Posterior vena cava (tissue), 2 donors: ENCODE measurements around the gene ENTPD2. TPM values are rescaled to one million over a fixed set of nuclear protein-coding genes. Genes with fewer than 3 reads are reported as not detected.

Experiments used
- total RNA-seq, 2 donors: library from RNA; stranded (reverse); fragmentation: NEBNext Ultra II Directional; extraction: Animal tissue kit (Norgen Biotek cat#: 25700); gene quantifications; one replicate each; pipeline ENCODE4 v1.2.1, GENCODE V29; 2021
- donor health status: DM: yes; HTN: yes; CAD: no.
- donor health status: DM: yes; HTN: yes; CAD: no.

Gene ENTPD2
- total RNA-seq, 2 donors from 2014 or later = 0.48 to 1.2 TPM

Other genes with a start within 250 kb of the ENTPD2 start
- 10 to 100 TPM; 47.9 to 49.8 TPM for gene RABL6, start 246.1 kb downstream of the ENTPD2 start, total RNA-seq
- gene AJM1, start 211.6 kb downstream of the ENTPD2 start, total RNA-seq = 1 to 10 TPM; 4.7 to 5.9 TPM
- 10 to 100 TPM; 71.7 to 87.9 TPM for gene PHPT1, start 204.7 kb downstream of the ENTPD2 start, total RNA-seq
- 1 to 10 TPM; 1.5 to 2.4 TPM for gene MAMDC4, start 201.7 kb downstream of the ENTPD2 start, total RNA-seq
- gene EDF1, start 187.8 kb downstream of the ENTPD2 start, total RNA-seq = 100 to 1,000 TPM; 178 to 191 TPM
- 10 to 100 TPM in 1 of 2 donors, 1 to 10 TPM in 1; 8.7 to 10.9 TPM for gene TRAF2, start 167.5 kb downstream of the ENTPD2 start, total RNA-seq
- 100 to 1,000 TPM in 1 of 2 donors, 10 to 100 TPM in 1; 95.0 to 100 TPM for gene FBXW5, start 109.3 kb downstream of the ENTPD2 start, total RNA-seq
- gene C8G, start 108.8 kb downstream of the ENTPD2 start, total RNA-seq = 1 to 10 TPM; 1.4 TPM
- gene LCN12, start 101.8 kb downstream of the ENTPD2 start, total RNA-seq = under 1 TPM; 0.62 to 0.88 TPM
- 100 to 1,000 TPM; 475 to 547 TPM for gene PTGDS, start 76.6 kb downstream of the ENTPD2 start, total RNA-seq
- 1 to 10 TPM; 2.0 to 2.4 TPM for gene LCNL1, start 71.1 kb downstream of the ENTPD2 start, total RNA-seq
- 10 to 100 TPM; 23.1 to 25.4 TPM for gene PAXX, start 61.6 kb downstream of the ENTPD2 start, total RNA-seq
- gene CLIC3, start 57.5 kb downstream of the ENTPD2 start, total RNA-seq = 1 to 10 TPM; 1.9 to 3.8 TPM
- 10 to 100 TPM; 30.8 to 32.8 TPM for gene ABCA2, start 25.8 kb downstream of the ENTPD2 start, total RNA-seq
- gene FUT7, start 22.0 kb downstream of the ENTPD2 start, total RNA-seq = under 1 TPM; 0.24 to 0.32 TPM
- 100 to 1,000 TPM; 129 to 133 TPM for gene NPDC1, start 7.9 kb downstream of the ENTPD2 start, total RNA-seq
- under 1 TPM; 0.33 to 0.42 TPM for gene SAPCD2, start 16.5 kb upstream of the ENTPD2 start, total RNA-seq
- gene UAP1L1, start 23.5 kb upstream of the ENTPD2 start, total RNA-seq = 10 to 100 TPM; 15.2 to 20.5 TPM
- 10 to 100 TPM; 32.0 to 44.3 TPM for gene MAN1B1, start 32.9 kb upstream of the ENTPD2 start, total RNA-seq
- 100 to 1,000 TPM; 108 to 128 TPM for gene DPP7, start 60.7 kb upstream of the ENTPD2 start, total RNA-seq
- gene GRIN1, start 85.1 kb upstream of the ENTPD2 start, total RNA-seq = not detected
- not detected for gene LRRC26, start 116.0 kb upstream of the ENTPD2 start, total RNA-seq
- gene TMEM210, start 118.0 kb upstream of the ENTPD2 start, total RNA-seq = not detected
- gene ANAPC2, start 134.5 kb upstream of the ENTPD2 start, total RNA-seq = 10 to 100 TPM; 39.1 to 42.3 TPM
- 10 to 100 TPM; 40.4 to 44.6 TPM for gene SSNA1, start 134.6 kb upstream of the ENTPD2 start, total RNA-seq
- gene TPRN, start 146.7 kb upstream of the ENTPD2 start, total RNA-seq = 1 to 10 TPM; 4.2 to 8.8 TPM
- gene TMEM203, start 151.6 kb upstream of the ENTPD2 start, total RNA-seq = 10 to 100 TPM; 24.8 to 25.2 TPM
- gene NDOR1, start 151.6 kb upstream of the ENTPD2 start, total RNA-seq = 1 to 10 TPM; 6.7 to 8.1 TPM
- gene RNF208, start 168.2 kb upstream of the ENTPD2 start, total RNA-seq = 1 to 10 TPM; 2.3 to 2.7 TPM
- gene CYSRT1, start 171.1 kb upstream of the ENTPD2 start, total RNA-seq = under 1 TPM in 1 of 2 donors, not detected in 1; 0.32 TPM
- gene RNF224, start 173.4 kb upstream of the ENTPD2 start, total RNA-seq = not detected
- gene SLC34A3, start 176.8 kb upstream of the ENTPD2 start, total RNA-seq = not detected
- gene TUBB4B, start 187.2 kb upstream of the ENTPD2 start, total RNA-seq = 100 to 1,000 TPM; 178 to 185 TPM
- not detected for gene STPG3, start 197.2 kb upstream of the ENTPD2 start, total RNA-seq
- 10 to 100 TPM; 33.3 to 36.7 TPM for gene NELFB, start 201.3 kb upstream of the ENTPD2 start, total RNA-seq
- gene TOR4A, start 223.7 kb upstream of the ENTPD2 start, total RNA-seq = 1 to 10 TPM; 5.3 to 7.0 TPM
- gene NRARP, start 248.2 kb upstream of the ENTPD2 start, total RNA-seq = 1 to 10 TPM; 5.6 to 9.0 TPM